Thymus (tissue), 14 donors: Measurements from ENCODE around the gene KRTAP24-1. TPM values are rescaled to one million over a fixed set of nuclear protein-coding genes. Genes with fewer than 3 reads are reported as not detected.

ENCODE experiments used
- DNase-seq, 9 donors: peaks; one replicate each; pipeline ENCODE4 v3.0.0-alpha.2; 2013; ENCODE audit warnings: low spot score in 9 of 9, low read depth in 6 of 9, missing footprints in 1 of 9
- H3K27ac ChIP-seq, 2 donors: one replicate each; pipeline ENCODE4 v1.5.1; 2013; ENCODE audit warnings: control low read depth in 1 of 2, low read depth in 1 of 2, low read length in 1 of 2, mild to moderate bottlenecking in 1 of 2, moderate library complexity in 1 of 2
- H3K27me3 ChIP-seq, 2 donors: one replicate each; pipeline ENCODE4 v1.5.1; 2013; ENCODE audit warnings: low read length in 1 of 2; ENCODE audit not compliant: control insufficient read depth in 2 of 2, insufficient read depth in 1 of 2
- H3K36me3 ChIP-seq, 2 donors: one replicate each; pipeline ENCODE4 v1.5.1; 2013; ENCODE audit warnings: low read length in 1 of 2, mild to moderate bottlenecking in 1 of 2, moderate library complexity in 1 of 2; ENCODE audit not compliant: control insufficient read depth in 2 of 2, insufficient read depth in 2 of 2
- H3K4me1 ChIP-seq, 2 donors: one replicate each; pipeline ENCODE4 v1.5.1; 2013; ENCODE audit warnings: low read length in 2 of 2; ENCODE audit not compliant: control insufficient read depth in 2 of 2, insufficient read depth in 2 of 2
- H3K4me3 ChIP-seq, 2 donors: one replicate each; pipeline ENCODE4 v1.5.1; 2013; ENCODE audit warnings: low read length in 2 of 2, control low read depth in 1 of 2, mild to moderate bottlenecking in 1 of 2
- H3K9me3 ChIP-seq, 2 donors: one replicate each; pipeline ENCODE4 v1.5.1; 2013; ENCODE audit warnings: low read length in 1 of 2, mild to moderate bottlenecking in 1 of 2; ENCODE audit not compliant: control insufficient read depth in 2 of 2, insufficient read depth in 1 of 2
- WGBS: extraction: QIAGEN DNeasy Blood & Tissue Kit; methylation state at CpG from one replicate; pipeline ENCODE4 v1.1.7; 2013; 5-methylcytosine and 5-hydroxymethylcytosine counted together
- long read RNA-seq, 10 donors: transcript quantifications; one replicate each; lab custom pipeline, GENCODE V29; 2026
- polyA plus RNA-seq: library from polyadenylated mRNA; stranded (reverse); fragments of 200-250 nt; gene quantifications from one replicate; pipeline ENCODE4 v1.2.3, GENCODE V29; 2013
- total RNA-seq: library from RNA; stranded (reverse); fragments of 120-200 nt; gene quantifications from one replicate; pipeline ENCODE4 v1.2.4, GENCODE V29; 2013
- donor health status: healthy.

KRTAP24-1 gene
- total RNA-seq = not detected
- polyA plus RNA-seq = not detected
- long read RNA-seq, donor 1 = 0 reads
- long read RNA-seq, donor 2 = 0 reads
- long read RNA-seq, donor 3 = 0 reads
- long read RNA-seq, donor 4 = 0 reads
- long read RNA-seq, donor 5 = 0 reads
- long read RNA-seq, donor 6 = 0 reads
- long read RNA-seq, donor 7 = 0 reads
- long read RNA-seq, donor 8 = 0 reads
- long read RNA-seq, donor 9 = 0 reads
- long read RNA-seq, donor 10 = 0 reads

GRCh38 chr21:30282850-30283249 lies at the start of gene KRTAP24-1:
Gene KRTAP24-1 (minus strand): TSS chr21:30282950. CDS start chr21:30282932, 18 bp downstream.
- DNase-seq = no peak
- Histone ChIP-seq H3K27me3 (no peaks in the 10 kb centered on the region), H3K36me3 (no peaks in the 10 kb centered on the region), H3K27ac (no peak within 1 kb of the TSS), H3K9me3 (no peaks in the 10 kb centered on the region), H3K4me3 (no peak within 1 kb of the TSS), H3K4me1 (no peaks in the 10 kb centered on the region)
- 51% methylated on average over 3 of the region's 3 CpGs for whole genome bisulfite sequencing

- Histone ChIP-seq H3K27ac (no peak overlapping the region), H3K4me1 (no peaks in the 10 kb centered on the region), H3K36me3 (no peaks in the 10 kb centered on the region), H3K4me3 (no peak overlapping the region), H3K27me3 (no peaks in the 10 kb centered on the region), H3K9me3 (no peaks in the 10 kb centered on the region)
- 81% methylated on average over 4 of the region's 4 CpGs for WGBS
- no peak for DNase-seq
Measured at GRCh38 chr21:30329203-30329875, 46.6 kb upstream of the KRTAP24-1 start.

GRCh38 chr21:30326390-30326789 lies 43.6 kb upstream of the KRTAP24-1 start:
- Histone ChIP-seq H3K9me3 (no peaks in the 10 kb centered on the region), H3K27ac (no peak overlapping the region), H3K4me3 (no peak overlapping the region), H3K27me3 (no peaks in the 10 kb centered on the region), H3K4me1 (no peaks in the 10 kb centered on the region), H3K36me3 (no peaks in the 10 kb centered on the region)
- no peak for DNase-seq

DNA sequence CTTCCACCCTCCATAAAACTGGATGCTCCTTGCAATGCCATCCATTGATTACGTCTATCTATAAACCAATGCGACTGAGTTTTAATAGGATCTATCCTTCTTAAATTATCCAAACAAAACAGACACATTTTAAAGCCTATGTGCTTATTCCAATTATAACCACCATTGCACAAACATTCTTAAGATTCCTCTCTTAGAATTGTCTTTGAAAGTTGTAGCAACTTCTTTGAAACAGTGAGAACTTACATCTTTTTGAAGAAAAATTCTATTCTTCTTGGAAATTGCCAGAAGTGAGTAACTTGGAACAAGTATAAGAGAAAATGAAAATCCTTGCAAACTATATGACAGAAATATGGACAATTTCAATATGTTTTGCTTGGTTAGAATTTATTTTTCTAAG lies 37.5 kb upstream of the KRTAP24-1 start, which contains the start of gene KRTAP26-1:
Gene KRTAP26-1, minus strand, starts transcription at position 101 of the 400 bp plus-strand sequence. CDS start 280 bp downstream, outside the sequence.
- Histone ChIP-seq H3K27ac (no peak within 1 kb of the TSS), H3K36me3 (no peaks in the 10 kb centered on the region), H3K27me3 (no peaks in the 10 kb centered on the region), H3K9me3 (no peaks in the 10 kb centered on the region), H3K4me3 (no peak within 1 kb of the TSS), H3K4me1 (no peaks in the 10 kb centered on the region)
- DNase-seq = no peak
- WGBS = 95% methylated on average over 2 of the region's 2 CpGs

DNA sequence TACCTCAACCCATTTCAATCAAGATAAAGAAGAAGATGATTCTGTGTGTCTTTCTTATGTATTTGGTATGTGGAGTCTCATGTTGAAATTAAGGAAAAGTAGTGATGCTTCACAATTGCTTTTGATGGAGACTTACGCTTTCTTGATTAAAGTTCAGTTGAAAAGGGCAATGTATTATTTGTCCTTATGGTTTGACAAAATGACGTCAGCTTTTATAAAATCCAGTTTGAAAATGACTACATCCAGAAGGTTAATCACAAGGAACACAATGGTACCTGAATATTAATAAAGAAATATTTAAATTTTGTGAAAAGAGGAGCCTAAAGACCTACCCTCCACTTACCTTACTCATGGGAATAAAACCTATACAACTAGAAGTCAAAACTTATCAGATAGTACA lies 33.0 kb upstream of the KRTAP24-1 start:
- H3K9me3 ChIP-seq = no peaks in the 10 kb centered on the region
- no peaks in the 10 kb centered on the region for H3K36me3 ChIP-seq
- 97% methylated on average over 2 of the region's 2 CpGs for WGBS
- no peaks in the 10 kb centered on the region for H3K27me3 ChIP-seq
- no peaks in the 10 kb centered on the region for H3K4me1 ChIP-seq
- no peak overlapping the region for H3K4me3 ChIP-seq
- no peak for DNase-seq
- H3K27ac ChIP-seq = no peak overlapping the region

DNA sequence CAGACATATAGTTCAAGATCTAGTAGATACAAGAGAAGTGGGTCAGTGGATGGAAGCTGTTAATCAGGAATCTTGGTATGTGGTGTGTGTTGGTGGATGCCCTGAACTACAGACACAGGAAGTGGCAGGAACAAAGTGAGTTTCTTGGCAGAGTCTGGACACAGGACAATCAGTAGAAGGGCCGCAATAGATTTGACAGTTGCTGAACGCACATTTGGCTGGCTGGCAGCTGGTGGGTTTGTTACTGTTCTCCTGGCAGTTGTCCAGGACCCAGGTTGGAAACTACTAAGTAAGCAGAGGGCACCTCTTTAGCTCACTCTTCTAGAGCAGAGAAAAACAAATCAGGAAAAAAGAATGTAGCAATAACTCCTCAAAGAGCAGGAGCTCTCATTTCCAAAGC lies 24.1 kb upstream of the KRTAP24-1 start:
- WGBS = 81% methylated on average over 2 of the region's 2 CpGs
- H3K27ac ChIP-seq = no peak overlapping the region
- no peaks in the 10 kb centered on the region for H3K9me3 ChIP-seq
- no peaks in the 10 kb centered on the region for H3K36me3 ChIP-seq
- no peak for DNase-seq
- H3K27me3 ChIP-seq = no peaks in the 10 kb centered on the region
- no peaks in the 10 kb centered on the region for H3K4me1 ChIP-seq
- H3K4me3 ChIP-seq = no peak overlapping the region

DNA sequence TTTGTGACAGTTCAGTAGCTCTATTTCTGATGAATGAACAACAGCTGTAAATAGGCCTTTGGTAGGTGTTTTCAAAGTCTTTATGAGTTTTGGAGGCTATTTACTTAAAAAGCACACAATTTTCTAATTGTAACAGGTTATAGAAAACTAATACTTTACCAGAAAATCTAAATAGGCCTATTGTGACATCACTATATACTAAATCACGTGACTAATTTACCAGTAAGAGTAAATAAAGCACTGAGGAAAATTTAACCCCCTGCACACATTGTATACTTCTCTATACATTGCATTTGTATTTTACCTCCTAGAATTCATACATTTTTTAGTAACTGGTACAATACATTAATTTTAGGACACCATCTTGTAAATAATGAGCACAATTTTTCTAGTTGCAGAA lies 22.4 kb upstream of the KRTAP24-1 start:
- no peak for DNase-seq
- Histone ChIP-seq H3K27ac (no peak overlapping the region), H3K4me3 (no peak overlapping the region), H3K4me1 (no peaks in the 10 kb centered on the region), H3K9me3 (no peaks in the 10 kb centered on the region), H3K27me3 (no peaks in the 10 kb centered on the region), H3K36me3 (no peaks in the 10 kb centered on the region)
- WGBS = 51% methylated on average over 1 of the region's 1 CpG

- H3K4me1 ChIP-seq = no peaks in the 10 kb centered on the region
- no peaks in the 10 kb centered on the region for H3K27me3 ChIP-seq
- WGBS = 97% methylated on average over 2 of the region's 2 CpGs
- no peak within 1 kb of the TSS for H3K4me3 ChIP-seq
- DNase-seq = no peak
- H3K27ac ChIP-seq = no peak within 1 kb of the TSS
- no peaks in the 10 kb centered on the region for H3K36me3 ChIP-seq
- H3K9me3 ChIP-seq = no peaks in the 10 kb centered on the region
Measured at GRCh38 chr21:30289215-30289614, 6.5 kb upstream of the KRTAP24-1 start, which contains the start of gene KRTAP25-1. Gene KRTAP25-1 (minus strand): TSS chr21:30289514. CDS start chr21:30289490, 24 bp downstream.

DNA sequence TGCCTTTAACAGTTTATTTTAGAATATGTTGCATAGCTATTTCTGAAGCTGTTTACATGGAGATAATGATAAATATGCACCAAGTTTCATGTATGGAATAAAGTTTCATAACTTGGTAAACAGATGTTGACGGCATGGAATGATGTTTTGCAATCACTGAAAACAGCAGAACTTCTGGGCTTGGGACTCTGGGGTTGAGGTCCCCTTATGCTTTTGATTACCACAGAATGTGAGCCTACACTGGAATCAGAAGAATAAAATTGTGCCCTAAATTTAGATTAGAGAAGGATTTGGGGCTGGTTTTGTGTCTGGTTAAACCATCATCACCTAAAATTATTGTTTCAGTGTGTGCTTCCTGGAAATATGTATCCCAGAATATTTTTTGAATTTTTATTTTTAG lies 11.1 kb downstream of the KRTAP24-1 start:
- Histone ChIP-seq H3K9me3 (no peaks in the 10 kb centered on the region), H3K36me3 (no peaks in the 10 kb centered on the region), H3K4me3 (no peak overlapping the region), H3K27me3 (no peaks in the 10 kb centered on the region), H3K4me1 (no peaks in the 10 kb centered on the region), H3K27ac (no peak overlapping the region)
- WGBS = 96% methylated on average over 1 of the region's 1 CpG
- DNase-seq = no peak
